ENCODE data around the gene NRTN. TPM values are rescaled to one million over a fixed set of nuclear protein-coding genes. Genes with fewer than 3 reads are reported as not detected.
A peak's percentile ranks its signal among the peaks of the same experiment; 100 is the strongest.

NRTN gene
- total and polyA plus RNA-seq, 2 of the 13 experiments (the other 11 are each of a cell fraction or from before 2014, with no cell fraction given) = 4.1 to 5.3 TPM

DNA sequence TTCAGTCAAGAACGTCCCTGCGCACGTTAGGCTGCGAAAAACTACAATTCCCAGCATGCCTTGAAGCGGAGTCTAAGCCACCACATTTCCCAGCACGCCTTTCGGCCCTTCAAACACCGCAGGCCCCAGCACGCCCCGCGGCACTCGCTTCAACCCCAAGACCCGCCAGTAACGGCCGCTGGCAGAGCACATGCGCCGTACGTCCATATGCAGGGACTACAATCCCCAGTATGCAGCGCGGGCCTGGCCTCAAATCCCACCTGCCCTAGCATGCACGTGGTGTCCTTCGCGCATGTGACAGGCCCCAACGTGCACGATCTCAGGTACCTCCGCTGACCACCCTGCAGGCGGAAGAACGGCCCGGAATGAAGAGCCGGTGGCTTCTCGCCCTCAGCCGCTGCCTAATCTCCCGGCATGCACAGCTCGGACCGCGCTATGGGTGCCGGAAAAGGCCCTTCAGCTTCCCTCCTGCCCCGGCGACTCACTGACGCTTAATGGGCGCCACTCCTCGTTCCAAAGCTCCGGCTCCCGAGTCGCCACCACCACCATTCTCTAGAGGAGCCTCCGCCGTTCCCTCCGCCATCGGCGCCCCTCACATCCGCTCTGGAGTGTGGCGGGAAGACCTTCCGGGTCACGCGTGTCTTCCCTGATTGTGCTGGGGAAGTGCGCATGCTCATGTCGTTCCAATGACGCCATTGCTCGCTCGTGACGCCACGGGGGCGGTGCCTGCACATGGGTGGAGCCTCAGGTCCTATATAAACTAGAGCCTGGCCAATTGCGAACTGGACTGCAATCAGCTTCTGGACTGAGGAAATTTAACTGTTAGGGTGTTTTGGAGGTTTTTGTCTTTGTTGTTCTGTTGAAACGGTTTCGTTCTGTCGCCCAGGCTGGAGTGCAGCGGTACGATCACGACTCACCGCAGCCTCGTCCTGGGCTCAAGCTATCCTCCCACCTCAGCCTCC is 14.0 kb upstream of the NRTN start, which contains the start of gene DUS3L (continued):
- TF ChIP-seq, protein P1, sequence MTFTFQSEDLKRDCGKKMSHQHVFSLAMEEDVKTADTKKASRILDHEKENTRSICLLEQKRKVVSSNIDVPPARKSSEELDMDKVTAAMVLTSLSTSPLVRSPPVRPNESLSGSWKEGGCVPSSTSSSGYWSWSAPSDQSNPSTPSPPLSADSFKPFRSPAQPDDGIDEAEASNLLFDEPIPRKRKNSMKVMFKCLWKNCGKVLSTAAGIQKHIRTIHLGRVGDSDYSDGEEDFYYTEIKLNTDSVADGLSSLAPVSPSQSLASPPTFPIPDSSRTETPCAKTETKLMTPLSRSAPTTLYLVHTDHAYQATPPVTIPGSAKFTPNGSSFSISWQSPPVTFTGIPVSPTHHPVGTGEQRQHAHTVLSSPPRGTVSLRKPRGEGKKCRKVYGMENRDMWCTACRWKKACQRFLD (CRISPR knock-in tag; IDR thresholded peaks at IDR 0.05; ENCODE audit: borderline replicate concordance) = 0 out of 2 replicates have a peak, but pooled peaks have one; percentile 68
- TF ChIP-seq ZNF501 (CRISPR knock-in tag; IDR thresholded peaks at IDR 0.05) (peak; percentile 96), KDM5A (IDR thresholded peaks at IDR 0.05; ENCODE audit: borderline replicate concordance, low read length) (0 out of 2 replicates have a peak, but pooled peaks have one; percentile 68), SMAD9 (CRISPR knock-in tag; IDR thresholded peaks at IDR 0.05) (no peak), SOX6 (IDR thresholded peaks at IDR 0.05) (no peak), SOX6 (CRISPR knock-in tag; IDR thresholded peaks at IDR 0.05) (peak; percentile 79), KAT7 (CRISPR knock-in tag; IDR thresholded peaks at IDR 0.05; ENCODE audit: borderline replicate concordance) (peak; percentile 67; the same call in 1 of the 2 replicates), ZNF34 (CRISPR knock-in tag; IDR thresholded peaks at IDR 0.05; ENCODE audit: borderline replicate concordance) (0 out of 2 replicates have a peak, but pooled peaks have one; percentile 79), ISX (CRISPR knock-in tag; conservative IDR thresholded peaks at IDR 0.05) (no peak), ZBTB1 (CRISPR knock-in tag; IDR thresholded peaks at IDR 0.05; ENCODE audit: borderline replicate concordance) (no peak), ZNF703 (CRISPR knock-in tag; IDR thresholded peaks at IDR 0.05; ENCODE audit: borderline replicate concordance) (no peak), SMAD1 (CRISPR knock-in tag; IDR thresholded peaks at IDR 0.05; ENCODE audit: borderline replicate concordance, low read depth) (peak; percentile 82; the same call in 1 of the 2 replicates), ZSCAN21 (CRISPR knock-in tag; IDR thresholded peaks at IDR 0.05; ENCODE audit: borderline replicate concordance) (peak; percentile 1; the same call in 1 of the 2 replicates), SP5 (CRISPR knock-in tag; IDR thresholded peaks at IDR 0.05; ENCODE audit: borderline replicate concordance, low read depth) (no peak), YEATS2 (CRISPR knock-in tag; IDR thresholded peaks at IDR 0.05; ENCODE audit: borderline replicate concordance) (peak; percentile 85; the same call in 1 of the 2 replicates), SNAI1 (CRISPR knock-in tag; IDR thresholded peaks at IDR 0.05; ENCODE audit: borderline replicate concordance) (peak; percentile 52; the same call in 1 of the 2 replicates), ZNF850 (CRISPR knock-in tag; conservative IDR thresholded peaks at IDR 0.05) (no peak), TMF1 (CRISPR knock-in tag; IDR thresholded peaks at IDR 0.05; ENCODE audit: low read depth) (peak; percentile 91), SP2 (CRISPR knock-in tag; IDR thresholded peaks at IDR 0.05) (no peak)
- TF ChIP-seq, protein P2, sequence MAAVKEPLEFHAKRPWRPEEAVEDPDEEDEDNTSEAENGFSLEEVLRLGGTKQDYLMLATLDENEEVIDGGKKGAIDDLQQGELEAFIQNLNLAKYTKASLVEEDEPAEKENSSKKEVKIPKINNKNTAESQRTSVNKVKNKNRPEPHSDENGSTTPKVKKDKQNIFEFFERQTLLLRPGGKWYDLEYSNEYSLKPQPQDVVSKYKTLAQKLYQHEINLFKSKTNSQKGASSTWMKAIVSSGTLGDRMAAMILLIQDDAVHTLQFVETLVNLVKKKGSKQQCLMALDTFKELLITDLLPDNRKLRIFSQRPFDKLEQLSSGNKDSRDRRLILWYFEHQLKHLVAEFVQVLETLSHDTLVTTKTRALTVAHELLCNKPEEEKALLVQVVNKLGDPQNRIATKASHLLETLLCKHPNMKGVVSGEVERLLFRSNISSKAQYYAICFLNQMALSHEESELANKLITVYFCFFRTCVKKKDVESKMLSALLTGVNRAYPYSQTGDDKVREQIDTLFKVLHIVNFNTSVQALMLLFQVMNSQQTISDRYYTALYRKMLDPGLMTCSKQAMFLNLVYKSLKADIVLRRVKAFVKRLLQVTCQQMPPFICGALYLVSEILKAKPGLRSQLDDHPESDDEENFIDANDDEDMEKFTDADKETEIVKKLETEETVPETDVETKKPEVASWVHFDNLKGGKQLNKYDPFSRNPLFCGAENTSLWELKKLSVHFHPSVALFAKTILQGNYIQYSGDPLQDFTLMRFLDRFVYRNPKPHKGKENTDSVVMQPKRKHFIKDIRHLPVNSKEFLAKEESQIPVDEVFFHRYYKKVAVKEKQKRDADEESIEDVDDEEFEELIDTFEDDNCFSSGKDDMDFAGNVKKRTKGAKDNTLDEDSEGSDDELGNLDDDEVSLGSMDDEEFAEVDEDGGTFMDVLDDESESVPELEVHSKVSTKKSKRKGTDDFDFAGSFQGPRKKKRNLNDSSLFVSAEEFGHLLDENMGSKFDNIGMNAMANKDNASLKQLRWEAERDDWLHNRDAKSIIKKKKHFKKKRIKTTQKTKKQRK (IDR thresholded peaks at IDR 0.05; ENCODE audit: low read length) = no peak
- TF ChIP-seq, protein P3, sequence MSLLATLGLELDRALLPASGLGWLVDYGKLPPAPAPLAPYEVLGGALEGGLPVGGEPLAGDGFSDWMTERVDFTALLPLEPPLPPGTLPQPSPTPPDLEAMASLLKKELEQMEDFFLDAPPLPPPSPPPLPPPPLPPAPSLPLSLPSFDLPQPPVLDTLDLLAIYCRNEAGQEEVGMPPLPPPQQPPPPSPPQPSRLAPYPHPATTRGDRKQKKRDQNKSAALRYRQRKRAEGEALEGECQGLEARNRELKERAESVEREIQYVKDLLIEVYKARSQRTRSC (CRISPR knock-in tag; IDR thresholded peaks at IDR 0.05; ENCODE audit: low read depth) = no peak
